ENCODE results near the gene PLXNA2. TPM values are rescaled to one million over a fixed set of nuclear protein-coding genes. Genes with fewer than 3 reads are reported as not detected.

Gene PLXNA2
- total RNA-seq, 1 donor from 2014 or later = 14.4 TPM

GRCh38 chr1:208053661-208054060, 190.5 kb downstream of the PLXNA2 start:
- DNase-seq (no peak), ATAC-seq (ENCODE audit: poor library complexity) (no peak)
- intact Hi-C loops (cut with DNase I) = no loop called here

GRCh38 chr1:208052926-208053407, 191.2 kb downstream of the PLXNA2 start:
- DNase-seq (no peak), ATAC-seq (ENCODE audit: poor library complexity) (no peak)
- intact Hi-C loops (cut with DNase I) = no loop called here

GRCh38 chr1:208052135-208052534, 192.0 kb downstream of the PLXNA2 start:
- no peak for ATAC-seq (ENCODE audit: poor library complexity)
- DNase-seq = no peak
- intact Hi-C loops (cut with DNase I) = no loop called here

GRCh38 chr1:208051651-208052050, 192.5 kb downstream of the PLXNA2 start:
- DNase-seq (no peak), ATAC-seq (ENCODE audit: poor library complexity) (no peak)
- intact Hi-C loops (cut with DNase I) = no loop called here

- intact Hi-C loops (cut with DNase I) = no loop called here
- no peak for DNase-seq
- peak; percentile 30 for ATAC-seq (ENCODE audit: poor library complexity)
These were observed 195.3 kb downstream of the PLXNA2 start for GRCh38 chr1:208048904-208049303.

GRCh38 chr1:208047975-208048374, 196.2 kb downstream of the PLXNA2 start:
- DNase-seq = peak; percentile 78
- peak; percentile 77 for ATAC-seq (ENCODE audit: poor library complexity)
- intact Hi-C loops (cut with DNase I) = no loop called here

GRCh38 chr1:208047476-208047934, 196.7 kb downstream of the PLXNA2 start:
- intact Hi-C loops (cut with DNase I) = no loop called here
- peak; percentile 89 for DNase-seq
- ATAC-seq (ENCODE audit: poor library complexity) = peak; percentile 85

- DNase-seq (no peak), ATAC-seq (ENCODE audit: poor library complexity) (no peak)
- intact Hi-C loops (cut with DNase I) = no loop called here
These were observed 198.5 kb downstream of the PLXNA2 start for GRCh38 chr1:208045463-208046260.

GRCh38 chr1:208044589-208045462, 199.4 kb downstream of the PLXNA2 start:
- ATAC-seq (ENCODE audit: poor library complexity) (no peak), DNase-seq (no peak)
- intact Hi-C loops (cut with DNase I) = no loop called here

GRCh38 chr1:208043691-208044181, 200.4 kb downstream of the PLXNA2 start:
- DNase-seq (peak; percentile 59), ATAC-seq (ENCODE audit: poor library complexity) (peak; percentile 20)
- intact Hi-C loops (cut with DNase I) = no loop called here

- DNase-seq (no peak), ATAC-seq (ENCODE audit: poor library complexity) (no peak)
- intact Hi-C loops (cut with DNase I) = no loop called here
These were observed 201.3 kb downstream of the PLXNA2 start for GRCh38 chr1:208042868-208043267.

GRCh38 chr1:208042041-208042615, 202.1 kb downstream of the PLXNA2 start:
- intact Hi-C loops (cut with DNase I) = no loop called here
- no peak for DNase-seq
- no peak for ATAC-seq (ENCODE audit: poor library complexity)

- DNase-seq = no peak
- intact Hi-C loops (cut with DNase I) = no loop called here
- ATAC-seq (ENCODE audit: poor library complexity) = no peak
These were observed 202.7 kb downstream of the PLXNA2 start for GRCh38 chr1:208041505-208041904.

GRCh38 chr1:208040821-208041297, 203.3 kb downstream of the PLXNA2 start:
- no peak for DNase-seq
- intact Hi-C loops (cut with DNase I) = no loop called here
- ATAC-seq (ENCODE audit: poor library complexity) = no peak

GRCh38 chr1:208039536-208040332, 204.4 kb downstream of the PLXNA2 start:
- ATAC-seq (ENCODE audit: poor library complexity) (no peak), DNase-seq (no peak)
- intact Hi-C loops (cut with DNase I) = no loop called here

- DNase-seq = no peak
- ATAC-seq (ENCODE audit: poor library complexity) = no peak
- intact Hi-C loops (cut with DNase I) = no loop called here
These were observed 205.9 kb downstream of the PLXNA2 start for GRCh38 chr1:208038303-208038702.

GRCh38 chr1:208036918-208037766, 207.0 kb downstream of the PLXNA2 start:
- DNase-seq = no peak
- ATAC-seq (ENCODE audit: poor library complexity) = no peak
- intact Hi-C loops (cut with DNase I) = no loop called here

Data from Right ventricle myocardium superior (tissue), 1 donor.